ENCODE measurements around the gene TSC22D2. TPM values are rescaled to one million over a fixed set of nuclear protein-coding genes. Genes with fewer than 3 reads are reported as not detected.

TSC22D2 gene
- total RNA-seq, 2 donors from 2014 or later, result 13.9 to 14.6 TPM

DNA sequence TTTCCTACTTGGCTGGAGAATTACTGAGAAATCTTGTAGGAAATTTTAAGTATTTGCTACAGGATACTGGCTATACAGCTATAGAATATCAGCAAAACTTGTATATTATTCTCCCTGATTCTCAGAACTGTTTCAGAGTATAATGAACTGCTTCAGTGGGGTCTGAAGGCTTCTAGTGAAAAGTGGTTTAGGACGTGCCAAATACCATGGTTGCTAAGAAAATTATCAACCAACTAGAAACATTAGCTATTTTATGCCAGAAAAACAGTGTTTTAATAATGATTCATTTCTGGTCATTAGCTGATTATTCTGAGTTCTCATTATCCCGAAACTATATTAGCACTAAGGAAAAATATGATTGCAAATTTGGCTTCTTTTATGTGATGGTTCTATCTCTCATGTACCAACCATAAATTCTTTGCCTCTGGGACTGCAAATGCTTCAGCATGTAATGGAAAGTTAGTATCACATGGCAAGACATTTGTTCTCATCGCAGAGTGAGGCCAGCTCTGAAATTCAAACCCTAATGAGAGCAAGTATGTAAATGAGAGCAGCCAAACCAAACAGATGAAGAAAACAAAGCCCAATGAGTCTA is 11.0 kb upstream of the TSC22D2 start:
- Mint-ChIP-seq H3K36me3 (ENCODE audit: low read depth) (no peaks in the 10 kb centered on the region), H3K27me3 (no peaks in the 10 kb centered on the region), H3K4me3 (no peak overlapping the region), H3K9me3 (no peaks in the 10 kb centered on the region), H3K4me1 (no peaks in the 10 kb centered on the region), H3K27ac (no peak overlapping the region)
- no peak for ATAC-seq (replicated peaks)

- Mint-ChIP-seq H3K27me3 (no peaks in the 10 kb centered on the region), H3K36me3 (ENCODE audit: low read depth) (no peaks in the 10 kb centered on the region), H3K27ac (no peak overlapping the region), H3K9me3 (no peaks in the 10 kb centered on the region), H3K4me3 (no peak overlapping the region), H3K4me1 (no peaks in the 10 kb centered on the region)
- ATAC-seq (replicated peaks), result no peak
Observed at GRCh38 chr3:150399060-150399459, 9.0 kb upstream of the TSC22D2 start.

DNA sequence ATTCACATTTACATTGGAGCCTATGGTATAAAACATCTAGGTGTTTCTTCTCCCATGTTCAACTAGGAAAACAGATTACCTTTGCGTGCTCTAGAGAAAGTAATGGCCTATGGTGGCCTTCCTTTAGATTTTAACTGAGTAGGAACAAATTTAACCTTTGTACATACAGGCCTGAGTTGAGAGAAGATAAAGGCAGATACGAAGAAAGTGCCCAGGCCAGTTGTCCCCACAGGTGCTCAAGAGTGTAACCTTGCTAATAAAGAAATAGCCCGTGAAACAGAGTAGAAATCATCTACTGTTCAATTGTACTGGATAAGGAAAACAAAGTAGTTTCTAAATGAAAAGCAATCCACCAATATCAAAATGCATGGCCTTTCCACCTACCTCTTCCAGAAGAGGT is 6.8 kb upstream of the TSC22D2 start:
- Mint-ChIP-seq H3K27ac (no peak overlapping the region), H3K36me3 (ENCODE audit: low read depth) (no peaks in the 10 kb centered on the region), H3K4me3 (no peak overlapping the region), H3K27me3 (no peaks in the 10 kb centered on the region), H3K4me1 (no peaks in the 10 kb centered on the region), H3K9me3 (no peaks in the 10 kb centered on the region)
- ATAC-seq (replicated peaks), result no peak

GRCh38 chr3:150402217-150402616 is 5.9 kb upstream of the TSC22D2 start:
- Mint-ChIP-seq H3K27me3 (no peaks in the 10 kb centered on the region), H3K4me1 (no peaks in the 10 kb centered on the region), H3K4me3 (no peak overlapping the region), H3K36me3 (ENCODE audit: low read depth) (no peaks in the 10 kb centered on the region), H3K27ac (no peak overlapping the region), H3K9me3 (no peaks in the 10 kb centered on the region)
- no peak for ATAC-seq (replicated peaks)

GRCh38 chr3:150404023-150404422 is 4.1 kb upstream of the TSC22D2 start:
- H3K4me1 Mint-ChIP-seq, result no peaks in the 10 kb centered on the region
- ATAC-seq (replicated peaks), result no peak
- H3K27ac Mint-ChIP-seq, result no peak overlapping the region

DNA sequence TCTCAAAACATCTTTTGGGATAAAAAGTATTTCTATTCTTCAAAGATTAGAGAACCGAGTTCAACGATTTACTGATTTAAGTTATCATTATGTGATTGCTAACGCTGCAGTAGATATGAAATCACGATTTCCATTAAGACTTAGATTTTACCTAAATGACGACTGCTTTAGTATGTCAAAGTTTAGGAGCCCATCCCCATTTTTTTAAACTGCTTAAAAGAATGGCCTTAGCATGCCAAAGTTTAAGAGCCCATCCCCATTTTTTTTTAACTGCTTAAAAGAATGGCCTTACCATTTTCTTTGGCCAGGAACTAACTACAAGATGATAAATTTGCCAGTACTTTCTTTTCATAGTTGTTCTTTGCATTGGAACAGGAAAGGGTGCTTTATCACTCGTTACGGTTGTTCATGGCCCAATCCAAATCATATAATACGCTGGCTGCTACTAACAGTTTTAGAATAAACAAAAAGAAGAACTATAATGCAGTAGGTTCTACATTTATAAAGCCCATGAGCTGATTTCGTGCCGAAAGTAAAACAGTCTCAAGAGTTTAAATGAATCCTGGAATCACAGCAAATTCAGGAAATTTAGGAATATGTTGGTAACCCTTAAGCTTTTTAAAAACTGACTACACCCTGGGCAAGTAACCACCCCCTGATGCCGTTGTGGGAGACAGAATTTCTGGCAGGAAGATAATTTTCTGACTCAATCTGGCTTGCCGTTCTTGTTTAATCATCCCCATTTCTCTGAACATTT is 869 bp upstream of the TSC22D2 start:
- peaks cover 22% of the 10 kb centered on the region for H3K36me3 Mint-ChIP-seq (ENCODE audit: low read depth)
- no peaks in the 10 kb centered on the region for H3K27me3 Mint-ChIP-seq
- no peak for ATAC-seq (replicated peaks)
- peak overlapping the region; percentile 90 for H3K27ac Mint-ChIP-seq
- H3K4me1 Mint-ChIP-seq, result peaks cover 5% of the 10 kb centered on the region
- H3K4me3 Mint-ChIP-seq, result peak overlapping the region; percentile 77
- no peaks in the 10 kb centered on the region for H3K9me3 Mint-ChIP-seq

More at GRCh38 chr3:150404023-150404422, 4.1 kb upstream of the TSC22D2 start:
- Mint-ChIP-seq H3K4me3 (no peak overlapping the region), H3K27me3 (no peaks in the 10 kb centered on the region), H3K36me3 (ENCODE audit: low read depth) (peaks cover 3% of the 10 kb centered on the region), H3K9me3 (no peaks in the 10 kb centered on the region)

GRCh38 chr3:150407808-150408220 is 284 bp upstream of the TSC22D2 start:
- H3K4me3 Mint-ChIP-seq, result peak overlapping the region; percentile 77
- peak; percentile 1 for ATAC-seq (replicated peaks)
- H3K36me3 Mint-ChIP-seq (ENCODE audit: low read depth), result peaks cover 28% of the 10 kb centered on the region

GRCh38 chr3:150409125-150409511 is 1.0 kb downstream of the TSC22D2 start:
- Mint-ChIP-seq H3K36me3 (ENCODE audit: low read depth) (peaks cover 41% of the 10 kb centered on the region), H3K4me3 (peak overlapping the region; percentile 77), H3K27me3 (no peaks in the 10 kb centered on the region), H3K4me1 (peaks cover 15% of the 10 kb centered on the region), H3K9me3 (no peaks in the 10 kb centered on the region), H3K27ac (peak overlapping the region; percentile 90)
- peak; percentile 56 for ATAC-seq (replicated peaks)

More at GRCh38 chr3:150407808-150408220, 284 bp upstream of the TSC22D2 start:
- no peaks in the 10 kb centered on the region for H3K27me3 Mint-ChIP-seq
- H3K4me1 Mint-ChIP-seq, result peaks cover 11% of the 10 kb centered on the region
- no peaks in the 10 kb centered on the region for H3K9me3 Mint-ChIP-seq
- H3K27ac Mint-ChIP-seq, result peak overlapping the region; percentile 90

GRCh38 chr3:150409512-150410310 is 1.6 kb downstream of the TSC22D2 start:
- peak overlapping the region; percentile 90 for H3K27ac Mint-ChIP-seq
- peaks cover 21% of the 10 kb centered on the region for H3K4me1 Mint-ChIP-seq

GRCh38 chr3:150410311-150411105 is 2.4 kb downstream of the TSC22D2 start:
- peak; percentile 8 for ATAC-seq (replicated peaks)
- Mint-ChIP-seq H3K27ac (peak overlapping the region; percentile 89), H3K36me3 (ENCODE audit: low read depth) (peaks cover 55% of the 10 kb centered on the region)

More at GRCh38 chr3:150409512-150410310, 1.6 kb downstream of the TSC22D2 start:
- H3K36me3 Mint-ChIP-seq (ENCODE audit: low read depth), result peaks cover 47% of the 10 kb centered on the region
- H3K9me3 Mint-ChIP-seq, result no peaks in the 10 kb centered on the region
- H3K27me3 Mint-ChIP-seq, result no peaks in the 10 kb centered on the region
- H3K4me3 Mint-ChIP-seq, result peak overlapping the region; percentile 77
- ATAC-seq (replicated peaks), result peak; percentile 30

GRCh38 chr3:150411106-150411460 is 3.0 kb downstream of the TSC22D2 start:
- peak overlapping the region; percentile 77 for H3K4me3 Mint-ChIP-seq
- no peak for ATAC-seq (replicated peaks)
- peaks cover 60% of the 10 kb centered on the region for H3K36me3 Mint-ChIP-seq (ENCODE audit: low read depth)
- H3K27ac Mint-ChIP-seq, result peak overlapping the region; percentile 89
- no peaks in the 10 kb centered on the region for H3K27me3 Mint-ChIP-seq
- H3K4me1 Mint-ChIP-seq, result peaks cover 29% of the 10 kb centered on the region
- H3K9me3 Mint-ChIP-seq, result no peaks in the 10 kb centered on the region

More at GRCh38 chr3:150410311-150411105, 2.4 kb downstream of the TSC22D2 start:
- Mint-ChIP-seq H3K4me1 (peaks cover 23% of the 10 kb centered on the region), H3K9me3 (no peaks in the 10 kb centered on the region), H3K4me3 (peak overlapping the region; percentile 77), H3K27me3 (no peaks in the 10 kb centered on the region)

- H3K4me1 Mint-ChIP-seq, result peaks cover 29% of the 10 kb centered on the region
- ATAC-seq (replicated peaks), result no peak
- no peaks in the 10 kb centered on the region for H3K27me3 Mint-ChIP-seq
- peak overlapping the region; percentile 89 for H3K27ac Mint-ChIP-seq
- no peaks in the 10 kb centered on the region for H3K9me3 Mint-ChIP-seq
- H3K36me3 Mint-ChIP-seq (ENCODE audit: low read depth), result peaks cover 61% of the 10 kb centered on the region
- H3K4me3 Mint-ChIP-seq, result peak overlapping the region; percentile 77
Observed at GRCh38 chr3:150411546-150411945, 3.4 kb downstream of the TSC22D2 start.

GRCh38 chr3:150411976-150412375 is 3.9 kb downstream of the TSC22D2 start:
- Mint-ChIP-seq H3K9me3 (no peaks in the 10 kb centered on the region), H3K4me1 (peaks cover 29% of the 10 kb centered on the region), H3K27me3 (no peaks in the 10 kb centered on the region), H3K4me3 (peak overlapping the region; percentile 77), H3K36me3 (ENCODE audit: low read depth) (peaks cover 63% of the 10 kb centered on the region), H3K27ac (peak overlapping the region; percentile 89)
- ATAC-seq (replicated peaks), result no peak
